NCI-H82 treated with DMSO at 0.1 percent for 48 hours (cell line): Measurements from ENCODE around the gene F5.
A peak's percentile ranks its signal among the peaks of the same experiment; 100 is the strongest.
"Not testable (repeated sequence)": the region's sequence is repeated elsewhere in the genome, so short reads cannot be mapped to it uniquely, and the experiment has no call there.

ENCODE experiments used
- DNase-seq: peaks from one replicate; lab custom pipeline; 2025; ENCODE audit not compliant: unreplicated experiment; lab: John Stamatoyannopoulos, UW

The F5 gene

DNA sequence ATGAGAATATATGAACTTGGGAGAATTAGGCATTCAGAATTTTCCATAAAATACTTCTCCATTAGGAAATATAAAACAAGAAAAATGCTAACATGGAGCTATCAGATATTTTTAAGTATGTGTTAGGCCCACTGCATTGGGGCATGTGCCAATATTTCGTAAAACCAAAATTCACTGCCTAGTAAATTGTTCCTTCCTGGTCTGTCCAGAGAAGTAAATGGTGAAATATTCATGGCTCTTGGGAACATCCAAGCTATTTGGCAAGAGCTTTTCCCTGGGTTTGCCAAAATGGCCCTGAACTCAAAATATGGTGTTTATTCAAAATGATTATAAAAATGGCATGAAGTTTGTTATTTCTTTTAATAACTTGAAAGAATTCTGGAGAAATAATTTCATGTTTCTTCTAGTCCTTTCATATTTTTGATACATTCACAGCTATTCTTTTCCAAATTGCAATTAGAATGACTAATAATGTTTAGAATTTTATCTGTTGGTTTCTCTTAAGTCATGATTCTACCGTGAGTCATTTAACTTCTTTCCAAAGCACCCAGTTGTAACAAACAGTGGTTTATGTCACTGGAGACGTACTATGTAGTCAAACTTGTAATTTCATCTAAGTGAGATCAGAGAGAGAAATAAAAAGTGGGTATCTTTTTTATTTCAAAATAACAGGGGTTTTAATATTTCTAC, 74.8 kb downstream of the F5 start:
- no peak for DNase-seq

DNA sequence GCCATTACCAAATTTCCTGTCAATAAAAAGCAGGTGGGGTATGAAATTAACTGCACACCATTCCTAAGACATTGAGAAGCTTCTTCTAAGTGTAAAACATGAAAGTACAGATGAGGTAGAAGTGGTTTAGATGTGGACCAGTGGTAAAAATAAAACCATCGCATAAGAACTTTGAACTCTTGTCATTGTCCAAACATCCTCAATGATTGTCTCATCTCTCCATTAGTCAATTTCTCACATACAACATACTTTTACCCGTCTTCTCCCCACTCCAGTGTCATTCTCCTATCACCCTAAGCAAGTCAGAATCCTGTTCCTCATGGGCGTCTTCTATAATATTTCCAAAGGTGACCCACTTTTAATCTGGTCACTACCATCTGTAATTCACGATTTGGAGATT, 76.2 kb downstream of the F5 start:
- no peak for DNase-seq

DNA sequence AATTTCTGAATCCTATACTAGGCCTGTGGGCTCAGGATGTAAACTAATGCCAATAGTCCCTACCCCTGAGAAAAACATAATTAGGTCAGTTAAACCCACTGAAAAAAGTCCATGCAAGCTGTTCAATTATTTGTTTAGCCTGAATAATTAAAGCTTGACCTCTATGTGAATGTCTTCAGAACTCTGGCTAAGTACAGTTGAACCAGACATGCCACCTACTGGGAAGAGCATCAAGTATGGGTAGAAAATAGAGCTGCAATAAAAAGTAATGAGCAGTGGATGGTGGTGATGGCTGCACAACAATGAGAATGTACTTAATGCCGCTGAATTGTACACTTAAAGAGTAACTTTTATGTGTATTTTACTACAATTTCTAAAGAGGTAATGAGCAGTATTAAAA, 76.9 kb downstream of the F5 start:
- DNase-seq: peak; percentile 39

DNA sequence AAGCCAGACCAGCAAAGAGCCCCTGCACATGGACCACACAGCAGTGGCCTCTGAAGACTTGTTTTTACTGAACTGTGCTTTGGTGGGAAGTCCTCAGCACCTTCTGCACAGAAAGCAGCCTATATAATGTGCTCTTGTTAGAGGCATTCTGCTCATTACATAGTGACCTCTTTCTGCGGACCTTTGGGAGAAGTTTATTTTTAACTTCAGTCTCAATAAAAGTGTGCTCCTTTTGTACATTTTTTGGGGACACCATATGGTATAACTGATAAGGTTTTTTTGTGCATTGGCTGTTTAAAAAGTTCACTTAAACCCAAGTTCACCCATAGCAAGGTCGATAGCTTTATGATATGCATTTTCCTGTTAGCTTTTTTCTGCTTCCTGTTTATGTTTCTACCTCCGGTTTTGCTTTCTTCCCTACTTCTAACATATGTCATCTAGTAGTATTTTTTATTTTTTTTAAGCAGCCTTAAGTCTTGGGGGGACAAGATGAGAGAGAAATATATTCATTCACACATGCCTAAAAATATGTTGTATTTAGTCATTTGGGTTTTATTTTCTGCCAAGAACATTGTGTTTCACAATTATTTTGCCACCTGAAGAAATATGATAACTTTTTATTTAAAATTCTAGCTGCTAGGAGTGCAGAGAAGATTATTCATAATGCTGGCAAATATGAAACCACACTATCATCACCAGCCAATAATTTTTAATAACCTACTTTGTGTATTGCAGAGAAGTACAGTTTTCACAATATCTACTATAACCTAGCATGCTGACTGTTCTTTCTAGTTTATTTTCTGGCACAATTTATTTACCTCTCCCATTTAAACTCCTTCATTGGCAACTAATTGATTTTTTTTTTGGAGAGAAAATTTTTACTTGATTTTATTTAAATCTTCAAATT, 77.6 kb downstream of the F5 start:
- DNase-seq: no peak

DNA sequence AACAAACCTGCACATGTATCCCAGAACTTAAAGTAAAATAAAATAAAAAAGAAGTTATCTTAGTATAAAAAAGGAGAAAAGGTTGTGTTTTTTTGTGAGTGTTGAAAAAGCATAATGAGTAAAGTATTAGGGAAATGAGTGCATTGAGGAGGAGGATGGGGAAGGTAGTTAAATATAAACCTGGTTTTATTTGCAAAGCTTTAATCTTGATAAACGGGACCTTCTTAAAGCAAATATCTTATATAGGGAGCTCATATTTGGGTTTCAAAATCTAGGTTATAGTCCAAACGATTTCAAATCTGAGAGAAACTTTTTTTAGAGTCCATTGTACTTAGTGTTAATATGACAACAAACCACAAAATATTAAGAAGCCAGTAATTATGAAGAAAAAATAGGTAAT, 78.9 kb downstream of the F5 start:
- DNase-seq: no peak

DNA sequence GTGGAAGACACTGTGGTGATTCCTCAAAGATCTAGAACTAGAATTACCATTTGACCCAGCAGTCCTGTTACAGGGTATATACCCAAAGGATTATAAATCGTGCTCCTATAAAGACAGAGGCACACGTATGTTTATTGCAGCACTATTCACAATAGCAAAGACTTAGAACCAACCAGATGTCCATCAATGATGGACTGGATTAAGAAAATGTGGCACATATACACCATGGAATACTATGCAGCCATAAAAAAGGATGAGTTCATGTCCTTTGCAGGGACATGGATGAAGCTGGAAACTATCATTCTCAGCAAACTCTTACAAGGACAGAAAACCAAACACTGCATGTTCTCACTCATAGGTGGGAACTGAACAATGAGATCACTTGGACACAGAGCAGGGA, 82.7 kb downstream of the F5 start:
- DNase-seq: not testable (repeated sequence)

DNA sequence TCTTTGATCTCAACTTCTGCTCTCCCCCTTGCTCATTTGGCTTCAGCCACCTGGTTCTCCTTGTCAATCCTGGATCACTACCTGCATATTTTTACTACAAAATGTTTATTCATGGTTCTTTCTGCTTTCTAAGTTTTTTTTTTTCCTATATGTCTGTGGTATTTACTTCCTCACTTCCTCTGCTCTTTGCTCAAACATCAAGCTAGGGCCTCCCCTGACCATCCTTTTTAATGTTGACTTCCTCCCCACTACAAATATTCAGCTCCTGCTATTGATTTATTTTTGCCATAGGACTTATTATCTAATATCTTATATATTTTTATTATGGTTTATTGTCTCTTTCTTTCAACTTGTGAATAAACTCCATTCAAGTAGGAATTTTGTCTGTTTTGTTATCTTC, 86.5 kb downstream of the F5 start:
- no peak for DNase-seq

DNA sequence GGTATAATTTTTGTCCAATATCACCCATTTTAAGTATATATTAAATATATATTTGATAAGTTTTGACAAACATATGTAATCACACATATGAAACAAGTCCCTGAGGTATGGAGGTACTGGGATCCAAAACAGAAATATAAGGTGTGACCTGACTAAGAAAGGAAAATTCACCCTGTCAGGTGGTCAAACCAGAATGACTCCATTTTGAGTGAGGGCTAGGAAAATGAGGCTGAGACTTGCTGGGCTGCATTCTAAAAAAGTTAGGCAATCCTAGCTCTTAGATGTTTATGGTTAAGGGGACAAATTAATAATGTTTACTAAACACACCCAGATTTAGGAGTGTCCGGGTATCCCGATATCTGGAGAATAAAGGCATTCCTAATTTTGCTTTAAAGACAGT, 89.0 kb downstream of the F5 start:
- no peak for DNase-seq

DNA sequence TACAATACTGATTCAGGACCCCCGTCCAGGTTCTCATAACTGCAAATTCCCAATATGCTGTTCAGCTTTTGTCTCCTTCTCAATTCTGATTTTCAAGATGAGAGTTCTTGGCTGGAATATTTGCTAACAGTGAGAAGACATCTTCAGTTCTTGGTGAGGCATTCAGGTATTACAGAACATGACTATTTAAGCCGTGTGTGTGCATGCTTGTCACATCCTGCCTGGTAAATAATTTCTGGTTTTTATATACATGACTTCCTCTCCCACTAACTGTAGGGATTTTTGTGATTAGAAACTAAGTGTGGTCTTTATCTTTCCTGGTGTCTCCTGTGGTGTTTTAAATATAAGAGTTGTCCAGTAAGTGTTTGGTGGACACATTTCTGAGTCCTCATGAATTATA, 90.4 kb downstream of the F5 start:
- DNase-seq: no peak

DNA sequence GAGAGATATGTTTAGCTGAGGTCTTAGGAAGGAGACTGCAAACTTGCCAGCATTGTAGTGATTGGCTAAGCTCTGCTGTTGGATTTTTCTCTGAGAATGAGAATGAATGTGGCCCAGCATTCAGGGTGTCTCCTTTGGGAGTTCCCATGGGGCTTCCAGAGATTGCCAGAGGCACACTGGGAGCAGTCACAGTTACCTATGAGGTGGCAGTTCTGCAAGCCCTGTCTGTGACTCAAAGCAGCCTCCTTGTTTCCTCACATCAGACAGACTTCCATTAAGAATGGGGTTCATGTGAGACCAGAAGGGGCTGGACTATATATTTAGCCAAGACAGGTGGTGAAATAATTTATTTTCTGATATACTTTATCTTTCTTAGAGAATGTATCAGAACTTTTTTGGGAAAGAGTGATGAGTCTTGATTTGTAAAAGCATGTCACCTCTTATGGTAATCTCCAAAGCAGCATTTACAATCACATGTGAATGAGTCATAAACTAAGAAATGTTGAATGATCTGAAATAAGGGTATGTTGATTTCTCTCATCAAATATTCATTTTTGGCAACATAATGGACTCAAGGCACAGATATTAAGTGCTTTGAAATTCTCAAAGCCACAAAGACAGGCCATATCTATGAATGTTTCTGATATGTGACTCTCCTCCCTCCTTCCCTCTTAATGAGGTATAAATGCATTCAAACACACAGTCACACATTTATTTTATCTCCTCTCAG, 91.1 kb downstream of the F5 start:
- no peak for DNase-seq

DNA sequence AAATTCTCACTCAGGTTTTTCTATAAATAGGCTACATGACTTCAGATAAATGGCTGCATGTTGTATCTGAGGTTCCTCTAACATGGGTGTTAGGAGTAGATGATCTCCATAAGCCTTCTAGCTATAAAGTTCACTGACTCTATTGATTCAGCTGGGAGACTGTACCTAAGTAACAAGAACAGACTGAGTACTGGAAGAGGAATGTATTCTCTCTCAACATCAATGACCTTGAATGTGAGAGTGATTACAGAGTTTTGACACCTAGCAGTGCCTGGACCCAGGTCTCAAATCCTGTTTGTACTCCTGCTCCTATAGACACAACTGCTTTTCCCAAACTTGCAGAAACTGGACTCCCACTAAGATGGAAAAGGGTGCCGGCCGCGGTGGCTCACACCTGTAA, 91.9 kb downstream of the F5 start:
- DNase-seq: no peak

DNA sequence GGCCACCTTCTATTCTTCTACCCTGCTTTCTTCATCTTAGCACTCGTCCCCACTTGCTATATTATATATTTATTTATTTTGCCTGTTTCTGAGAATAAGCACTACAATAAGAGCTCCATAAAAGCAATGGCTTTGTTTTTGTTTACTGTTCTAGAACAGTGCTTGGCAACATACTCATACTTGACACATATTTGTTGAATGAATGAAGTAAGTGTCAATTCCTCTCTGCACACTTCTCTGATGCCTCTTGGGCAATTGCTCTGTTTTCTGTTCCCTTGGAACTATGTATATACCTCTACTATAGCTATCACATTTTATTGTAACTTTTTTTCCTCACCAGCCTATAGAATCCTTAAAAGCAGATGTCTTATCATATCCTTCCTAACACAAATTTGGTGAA, 93.0 kb downstream of the F5 start:
- no peak for DNase-seq

DNA sequence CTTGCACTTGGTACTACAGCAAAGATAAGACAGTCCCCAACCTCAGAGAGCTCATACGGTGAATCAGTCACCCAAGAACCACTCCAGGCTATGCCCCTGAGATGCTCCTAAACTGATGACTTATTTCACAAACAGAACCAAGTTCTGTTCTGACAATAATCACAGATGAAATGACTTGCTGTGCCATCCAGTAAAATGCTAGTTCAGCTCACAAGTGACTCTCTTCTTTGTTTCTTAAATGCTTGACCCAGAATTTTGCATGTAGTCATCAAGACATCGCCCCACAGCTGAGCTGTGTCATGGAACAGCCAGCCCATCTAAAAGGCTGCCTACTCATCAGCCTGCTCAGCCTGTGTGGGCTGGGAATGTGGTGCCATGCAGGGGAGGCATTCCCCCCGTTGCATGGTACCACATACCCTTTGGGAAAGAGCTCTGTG, 94.4 kb downstream of the F5 start:
- DNase-seq: no peak

DNA sequence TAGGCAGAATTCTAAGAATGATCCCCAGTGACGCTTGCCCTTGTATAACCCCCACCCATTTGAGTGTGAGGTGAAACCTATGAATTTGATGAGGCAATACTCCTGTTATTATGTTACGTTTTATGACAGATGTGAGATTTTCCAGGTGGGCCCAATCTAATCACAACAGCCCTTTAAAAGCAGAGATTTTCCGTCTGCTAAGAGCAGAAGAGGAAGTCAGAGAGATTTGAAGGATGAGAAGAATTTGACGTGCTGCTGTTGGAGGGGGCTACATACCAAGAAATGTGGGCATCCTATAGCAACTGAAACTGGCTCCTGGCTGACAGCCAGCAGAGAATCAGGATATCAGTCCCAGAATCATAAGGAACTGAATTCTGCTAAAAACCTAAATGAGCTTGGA, 98.1 kb downstream of the F5 start:
- DNase-seq: no peak

DNA sequence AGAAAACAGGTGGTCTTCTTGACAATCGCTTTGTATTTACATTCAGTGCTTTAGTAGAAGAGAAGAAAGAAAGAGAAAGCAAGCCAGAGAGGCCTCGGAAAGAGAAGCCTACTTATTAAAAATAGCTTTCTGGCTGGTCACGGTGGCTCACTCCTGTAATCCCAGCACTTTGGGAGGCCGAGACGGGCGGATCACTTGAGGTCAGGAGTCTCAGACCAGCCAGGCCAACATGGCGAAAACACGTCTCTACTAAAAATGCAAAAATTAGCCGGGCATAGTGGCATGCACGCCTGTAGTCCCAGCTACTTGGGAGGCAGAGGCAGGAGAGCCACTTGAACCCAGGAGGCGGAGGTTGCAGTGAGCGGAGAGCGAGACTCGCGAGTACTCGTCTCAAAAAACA, 98.7 kb downstream of the F5 start:
- DNase-seq: no peak

DNA sequence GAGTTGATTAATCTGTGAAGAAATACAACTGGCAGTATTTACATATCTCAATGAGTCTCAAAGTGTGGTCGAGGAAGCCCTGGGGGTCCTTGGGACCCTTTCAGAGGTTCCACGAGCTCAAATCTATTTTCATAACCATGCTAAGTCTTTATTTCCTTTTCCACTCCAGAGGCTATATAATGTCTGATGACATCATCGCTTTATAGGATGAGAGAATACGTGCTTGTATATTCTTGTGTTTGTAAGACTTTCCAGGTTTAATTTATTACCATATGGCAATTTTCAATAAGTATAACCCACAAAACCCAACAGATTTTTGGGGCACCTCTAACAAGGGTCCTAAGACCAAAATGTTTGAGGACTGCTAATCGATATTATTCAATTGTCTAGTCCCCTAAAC, 99.1 kb downstream of the F5 start:
- no peak for DNase-seq

DNA sequence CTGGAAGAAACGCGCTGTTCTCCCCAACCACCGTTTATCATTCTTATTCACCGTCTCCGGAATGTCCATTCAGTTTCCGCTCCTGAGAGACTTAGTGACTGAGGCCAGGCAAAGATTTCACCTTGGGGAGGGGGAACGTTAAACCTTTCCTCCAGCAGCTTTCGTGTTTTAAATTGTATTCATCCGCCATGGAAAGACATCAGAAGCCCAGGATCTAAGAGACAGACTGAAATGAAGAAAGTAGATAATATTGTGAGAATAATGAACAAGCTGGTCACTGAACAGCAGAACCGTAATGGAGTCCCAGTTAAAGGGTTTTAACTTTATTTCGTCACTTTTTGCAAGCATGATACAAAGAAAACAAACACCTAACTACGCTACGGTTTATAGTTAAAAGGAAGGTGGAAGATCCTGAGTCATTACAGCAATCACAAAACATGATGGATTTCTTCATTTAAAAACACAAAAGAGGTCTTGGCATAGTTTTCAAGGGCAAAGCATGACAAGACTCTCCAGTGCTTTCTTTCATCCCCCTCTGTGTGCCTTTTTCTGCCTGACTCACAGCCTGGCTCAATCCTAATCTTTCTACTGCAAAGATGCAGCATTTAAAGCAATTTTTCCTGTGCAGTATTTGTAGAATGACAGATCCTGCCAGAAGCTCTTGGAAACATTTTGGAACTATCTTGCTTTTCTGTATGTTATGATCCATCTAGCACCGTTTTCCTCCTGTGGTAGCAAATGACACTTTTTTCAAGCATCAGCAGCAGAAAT, 99.8 kb downstream of the F5 start:
- DNase-seq: no peak

DNA sequence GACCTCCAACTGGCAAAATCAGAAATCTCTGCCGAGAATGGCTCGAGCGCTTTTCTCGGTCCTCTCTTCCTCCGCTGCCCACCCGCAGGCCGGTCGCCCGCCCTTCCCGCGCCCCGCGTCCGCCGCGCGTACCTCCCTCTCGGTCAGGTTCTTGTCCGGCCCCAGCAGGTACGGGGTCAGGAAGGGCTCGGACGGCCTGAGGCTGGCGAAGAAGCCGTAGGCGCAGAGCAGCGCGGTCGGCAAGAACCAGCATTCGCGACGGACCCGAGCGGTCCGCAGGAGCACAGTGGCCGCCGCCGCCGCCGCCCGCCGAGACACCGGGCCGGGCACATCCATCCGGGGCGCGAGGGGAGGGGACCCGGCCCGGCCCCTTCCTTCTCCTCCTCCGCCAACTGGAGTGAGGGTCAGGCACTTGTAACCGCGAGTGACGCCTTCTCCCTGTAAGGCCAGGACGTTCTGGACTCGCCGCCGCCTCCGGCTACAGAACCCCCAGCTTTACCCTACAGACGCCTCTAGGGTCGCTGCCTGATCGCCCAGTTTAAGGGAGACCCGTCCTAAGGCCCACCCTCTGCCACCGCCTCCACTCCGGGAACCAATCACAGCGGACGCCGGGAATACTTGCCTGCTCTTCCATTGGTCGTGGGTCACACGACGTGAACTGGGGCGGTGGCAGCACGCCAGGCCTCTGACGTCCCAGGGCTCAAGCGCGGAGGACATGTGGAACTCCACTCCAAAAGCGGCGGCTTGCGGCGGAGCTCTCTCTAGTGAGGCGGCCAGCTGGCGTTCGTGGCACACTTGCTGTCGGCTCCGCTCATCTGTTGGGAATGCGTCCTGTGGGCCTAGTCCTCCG, 100.6 kb downstream of the F5 start, which contains the start of gene SLC19A2:
Gene SLC19A2, minus strand, starts transcription at position 514 of the 850 bp plus-strand sequence. Its CDS starts 178 bp downstream, at position 336.
- DNase-seq: peak; percentile 99

DNA sequence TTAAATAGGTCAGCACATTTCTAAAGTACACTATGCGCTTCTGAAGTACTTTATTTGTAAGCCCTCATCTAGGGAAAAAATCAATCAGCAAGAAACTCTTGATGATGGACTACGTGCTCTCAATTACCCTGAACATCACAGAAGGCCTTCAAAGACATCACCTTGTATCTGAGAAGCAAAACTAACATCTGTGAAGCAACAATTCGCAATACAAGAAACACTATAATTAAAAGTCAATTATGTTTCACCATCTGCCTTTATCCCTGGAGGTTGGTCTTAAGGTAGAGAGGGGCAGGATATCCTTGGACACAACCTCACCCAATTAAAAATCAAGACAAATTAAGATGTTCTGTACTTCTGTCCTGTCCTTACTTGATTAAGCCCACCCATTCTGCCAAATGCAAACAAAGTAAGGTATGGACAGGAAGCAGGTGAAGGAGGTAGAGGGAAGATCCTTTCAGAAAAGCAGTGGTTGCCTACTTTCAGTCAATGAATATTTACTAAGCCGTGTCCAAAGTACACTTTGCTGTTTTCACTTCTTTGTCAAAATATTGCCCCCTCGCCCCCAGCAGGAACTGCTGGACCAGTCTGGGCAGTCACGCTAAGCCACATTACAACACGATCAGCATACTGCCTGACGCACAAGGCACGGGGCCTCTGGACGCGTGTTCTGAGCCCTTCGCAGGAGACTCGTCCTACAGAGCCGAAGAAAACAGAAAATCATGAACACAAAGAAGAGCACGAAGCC, 101.4 kb downstream of the F5 start:
- peak; percentile 34 for DNase-seq
